Measurements from ENCODE around the gene MPPED2. TPM values are rescaled to one million over a fixed set of nuclear protein-coding genes. Genes with fewer than 3 reads are reported as not detected.

The MPPED2 gene
- total and polyA plus RNA-seq, 2 donors (not counting 3 experiments of a cell fraction or from before 2014, with no cell fraction given): not detected

GRCh38 chr11:30465192-30465591 is 121.0 kb downstream of the MPPED2 start:
- Histone ChIP-seq H2AFZ (ENCODE audit: low read depth, low read length) (no peak overlapping the region), H3K4me1 (ENCODE audit: control insufficient read depth, extremely low read depth, insufficient read depth, low read length) (no peaks in the 10 kb centered on the region), H3K9me1 (replicated peaks; ENCODE audit: control insufficient read depth, extremely low read depth, insufficient read depth, low read length) (no peaks in the 10 kb centered on the region), H3K4me2 (ENCODE audit: insufficient read depth, low read length) (no peak overlapping the region), H3K27ac (ENCODE audit: insufficient read depth, low read depth, low read length) (no peak overlapping the region), H3K4me3 (replicated peaks in 1 of 3; ENCODE audit: insufficient read depth in 1 of 3, low read depth in 1 of 3, low read length in 3 of 3) (no peak overlapping the region), H3K9ac (replicated peaks; ENCODE audit: extremely low read depth, insufficient read depth, low read length) (no peak overlapping the region), H3K9me3 (replicated peaks; ENCODE audit: control insufficient read depth, insufficient read depth, low read length) (no peaks in the 10 kb centered on the region), H3K36me3 (ENCODE audit: control insufficient read depth in 2 of 2, extremely low read depth in 1 of 2, insufficient read depth in 2 of 2, low read length in 2 of 2) (no peaks in the 10 kb centered on the region), H3K79me2 (ENCODE audit: control insufficient read depth, insufficient read depth, low read length) (no peaks in the 10 kb centered on the region), H3K27me3 (ENCODE audit: control insufficient read depth in 2 of 2, insufficient read depth in 2 of 2, low read length in 2 of 2) (no peaks in the 10 kb centered on the region), H4K20me1 (replicated peaks; ENCODE audit: control insufficient read depth, extremely low read depth, insufficient read depth, low read length) (no peaks in the 10 kb centered on the region)
- DNase-seq (ENCODE audit: low read depth, low spot score) (no peak), FAIRE-seq (no peak)
- dilution Hi-C loops (cut with MboI; ENCODE audit: extremely low pct_ligation_motif_present, low sequenced_read_pairs) (no loop called here), intact Hi-C loops (cut with micrococcal nuclease) (no loop called here)
- TF ChIP-seq POLR2AphosphoS5 (IDR thresholded peaks at IDR 0.05; ENCODE audit: insufficient read depth, low read depth, low read length): no peak
- TF ChIP-seq GATA2 (IDR thresholded peaks at IDR 0.05; ENCODE audit: insufficient read depth, insufficient read length, low read depth, low read length): no peak
- TF ChIP-seq, protein P1, sequence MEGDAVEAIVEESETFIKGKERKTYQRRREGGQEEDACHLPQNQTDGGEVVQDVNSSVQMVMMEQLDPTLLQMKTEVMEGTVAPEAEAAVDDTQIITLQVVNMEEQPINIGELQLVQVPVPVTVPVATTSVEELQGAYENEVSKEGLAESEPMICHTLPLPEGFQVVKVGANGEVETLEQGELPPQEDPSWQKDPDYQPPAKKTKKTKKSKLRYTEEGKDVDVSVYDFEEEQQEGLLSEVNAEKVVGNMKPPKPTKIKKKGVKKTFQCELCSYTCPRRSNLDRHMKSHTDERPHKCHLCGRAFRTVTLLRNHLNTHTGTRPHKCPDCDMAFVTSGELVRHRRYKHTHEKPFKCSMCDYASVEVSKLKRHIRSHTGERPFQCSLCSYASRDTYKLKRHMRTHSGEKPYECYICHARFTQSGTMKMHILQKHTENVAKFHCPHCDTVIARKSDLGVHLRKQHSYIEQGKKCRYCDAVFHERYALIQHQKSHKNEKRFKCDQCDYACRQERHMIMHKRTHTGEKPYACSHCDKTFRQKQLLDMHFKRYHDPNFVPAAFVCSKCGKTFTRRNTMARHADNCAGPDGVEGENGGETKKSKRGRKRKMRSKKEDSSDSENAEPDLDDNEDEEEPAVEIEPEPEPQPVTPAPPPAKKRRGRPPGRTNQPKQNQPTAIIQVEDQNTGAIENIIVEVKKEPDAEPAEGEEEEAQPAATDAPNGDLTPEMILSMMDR (IDR thresholded peaks at IDR 0.05; ENCODE audit: extremely low read depth in 1 of 2, insufficient read depth in 1 of 2, low read depth in 1 of 2, low read length in 2 of 2): no peak
- TF ChIP-seq MAX (IDR thresholded peaks at IDR 0.05; ENCODE audit: insufficient read depth, insufficient read length): no peak
- TF ChIP-seq JUN (IDR thresholded peaks at IDR 0.05; ENCODE audit: borderline replicate concordance, insufficient read depth, insufficient read length, low read depth): no peak
- no peak for TF ChIP-seq POLR2A (IDR thresholded peaks at IDR 0.05; ENCODE audit: low read depth, low read length)
- no peak for TF ChIP-seq FOS (IDR thresholded peaks at IDR 0.05; ENCODE audit: borderline replicate concordance, insufficient read depth, low read length)
- no peak for TF ChIP-seq EZH2 (IDR thresholded peaks at IDR 0.05; ENCODE audit: borderline replicate concordance, low read depth, low read length, severe bottlenecking)
- TF ChIP-seq MYC (IDR thresholded peaks at IDR 0.05; ENCODE audit: low read depth, low read length): no peak
- CTCF ChIA-PET: no interaction called here
- BruUV-seq (replicated peaks): no TSS peak
- POLR2A ChIA-PET: no interaction called here
